Measurements from ENCODE around the gene CDYL.

Gene CDYL

DNA sequence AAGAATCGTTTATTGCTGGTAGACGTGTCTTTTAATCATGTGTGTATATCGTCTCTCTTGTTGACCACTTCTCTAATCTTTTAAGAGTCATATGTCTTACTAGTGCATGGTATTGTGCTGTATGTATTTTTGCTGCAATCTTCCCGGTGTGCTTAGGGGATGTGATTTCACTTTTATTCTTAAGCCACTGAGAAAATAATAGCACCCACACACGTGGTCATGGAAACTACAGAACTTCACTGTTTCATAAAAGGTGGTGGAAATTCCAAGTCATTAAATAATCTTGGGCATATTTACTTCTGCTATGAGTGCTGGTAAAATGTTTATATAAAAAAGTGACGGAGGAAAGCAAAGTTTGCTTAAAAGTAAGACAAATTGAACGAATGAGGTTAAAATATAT is 3.0 kb upstream of the CDYL start:
- H3K9ac ChIP-seq (ENCODE audit: low read length) = no peak overlapping the region
- no peaks in the 10 kb centered on the region for H3K9me2 ChIP-seq (ENCODE audit: low read depth, low read length)

DNA sequence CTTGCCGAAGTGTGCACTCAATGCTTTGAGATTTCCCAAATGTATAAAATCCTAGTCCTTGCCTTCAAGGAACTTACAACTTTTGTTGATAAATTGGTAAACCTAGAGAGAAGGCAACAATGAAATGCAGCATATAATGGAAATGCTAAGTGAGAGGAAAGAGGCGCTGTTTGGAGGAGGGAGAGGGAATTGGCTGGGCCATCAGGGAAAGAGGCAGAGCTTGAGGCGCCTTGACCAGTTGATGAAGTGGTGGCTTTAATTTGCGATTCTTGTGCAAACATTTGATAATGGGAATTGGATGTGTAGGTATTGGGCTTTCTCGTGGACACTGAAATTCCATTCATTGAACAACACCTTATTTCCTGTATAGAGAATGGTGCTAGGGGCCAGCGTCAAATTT is 1.9 kb upstream of the CDYL start:
- Histone ChIP-seq H3K9me3 (ENCODE audit: low read length) (peaks cover 10% of the 10 kb centered on the region), H2AFZ (ENCODE audit: low read length) (no peak overlapping the region), H4K20me1 (ENCODE audit: insufficient read depth, low read length) (no peaks in the 10 kb centered on the region), H3K27me3 (ENCODE audit: insufficient read depth, low read length) (peaks cover 6% of the 10 kb centered on the region; the same call in 1 of the 2 replicates), H3K36me3 (ENCODE audit: insufficient read depth, low read length) (peaks cover 11% of the 10 kb centered on the region; the same call in 1 of the 2 replicates), H3K27ac (ENCODE audit: low read depth, low read length, poor library complexity, severe bottlenecking) (no peak overlapping the region), H3K9me2 (ENCODE audit: low read depth, low read length) (no peaks in the 10 kb centered on the region), H3K4me2 (ENCODE audit: low read length) (no peak overlapping the region), H3K79me2 (ENCODE audit: insufficient read depth, low read length) (no peaks in the 10 kb centered on the region), H3K9ac (ENCODE audit: low read length) (no peak overlapping the region), H3F3A (ENCODE audit: insufficient read depth, low read length) (no peaks in the 10 kb centered on the region), H3K4me1 (ENCODE audit: insufficient read depth, low read length, severe bottlenecking) (peaks cover 10% of the 10 kb centered on the region), H3K4me3 (ENCODE audit: low read depth, low read length, poor library complexity, severe bottlenecking) (no peak overlapping the region)
- no peak for TF ChIP-seq EZH2 (IDR thresholded peaks at IDR 0.05; ENCODE audit: borderline replicate concordance, low read length)
- TF ChIP-seq, protein P1, sequence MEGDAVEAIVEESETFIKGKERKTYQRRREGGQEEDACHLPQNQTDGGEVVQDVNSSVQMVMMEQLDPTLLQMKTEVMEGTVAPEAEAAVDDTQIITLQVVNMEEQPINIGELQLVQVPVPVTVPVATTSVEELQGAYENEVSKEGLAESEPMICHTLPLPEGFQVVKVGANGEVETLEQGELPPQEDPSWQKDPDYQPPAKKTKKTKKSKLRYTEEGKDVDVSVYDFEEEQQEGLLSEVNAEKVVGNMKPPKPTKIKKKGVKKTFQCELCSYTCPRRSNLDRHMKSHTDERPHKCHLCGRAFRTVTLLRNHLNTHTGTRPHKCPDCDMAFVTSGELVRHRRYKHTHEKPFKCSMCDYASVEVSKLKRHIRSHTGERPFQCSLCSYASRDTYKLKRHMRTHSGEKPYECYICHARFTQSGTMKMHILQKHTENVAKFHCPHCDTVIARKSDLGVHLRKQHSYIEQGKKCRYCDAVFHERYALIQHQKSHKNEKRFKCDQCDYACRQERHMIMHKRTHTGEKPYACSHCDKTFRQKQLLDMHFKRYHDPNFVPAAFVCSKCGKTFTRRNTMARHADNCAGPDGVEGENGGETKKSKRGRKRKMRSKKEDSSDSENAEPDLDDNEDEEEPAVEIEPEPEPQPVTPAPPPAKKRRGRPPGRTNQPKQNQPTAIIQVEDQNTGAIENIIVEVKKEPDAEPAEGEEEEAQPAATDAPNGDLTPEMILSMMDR (IDR thresholded peaks at IDR 0.05; ENCODE audit: low read length) = no peak

More for the DNA sequence above, 3.0 kb upstream of the CDYL start:
- Histone ChIP-seq H3K9me3 (ENCODE audit: low read length) (peaks cover 2% of the 10 kb centered on the region), H3K36me3 (ENCODE audit: insufficient read depth, low read length) (peaks cover 2% of the 10 kb centered on the region; the same call in 1 of the 2 replicates), H3K4me1 (ENCODE audit: insufficient read depth, low read length, severe bottlenecking) (peaks cover 10% of the 10 kb centered on the region), H3K79me2 (ENCODE audit: insufficient read depth, low read length) (no peaks in the 10 kb centered on the region), H3K4me2 (ENCODE audit: low read length) (no peak overlapping the region), H3K27ac (ENCODE audit: low read depth, low read length, poor library complexity, severe bottlenecking) (no peak overlapping the region), H3K27me3 (ENCODE audit: insufficient read depth, low read length) (peaks cover 2% of the 10 kb centered on the region; the same call in 1 of the 2 replicates), H2AFZ (ENCODE audit: low read length) (no peak overlapping the region), H4K20me1 (ENCODE audit: insufficient read depth, low read length) (no peaks in the 10 kb centered on the region), H3K4me3 (ENCODE audit: low read depth, low read length, poor library complexity, severe bottlenecking) (no peak overlapping the region), H3F3A (ENCODE audit: insufficient read depth, low read length) (no peaks in the 10 kb centered on the region)
- TF ChIP-seq, protein P1 (IDR thresholded peaks at IDR 0.05; ENCODE audit: low read length) = no peak
- TF ChIP-seq EZH2 (IDR thresholded peaks at IDR 0.05; ENCODE audit: borderline replicate concordance, low read length) = no peak

DNA sequence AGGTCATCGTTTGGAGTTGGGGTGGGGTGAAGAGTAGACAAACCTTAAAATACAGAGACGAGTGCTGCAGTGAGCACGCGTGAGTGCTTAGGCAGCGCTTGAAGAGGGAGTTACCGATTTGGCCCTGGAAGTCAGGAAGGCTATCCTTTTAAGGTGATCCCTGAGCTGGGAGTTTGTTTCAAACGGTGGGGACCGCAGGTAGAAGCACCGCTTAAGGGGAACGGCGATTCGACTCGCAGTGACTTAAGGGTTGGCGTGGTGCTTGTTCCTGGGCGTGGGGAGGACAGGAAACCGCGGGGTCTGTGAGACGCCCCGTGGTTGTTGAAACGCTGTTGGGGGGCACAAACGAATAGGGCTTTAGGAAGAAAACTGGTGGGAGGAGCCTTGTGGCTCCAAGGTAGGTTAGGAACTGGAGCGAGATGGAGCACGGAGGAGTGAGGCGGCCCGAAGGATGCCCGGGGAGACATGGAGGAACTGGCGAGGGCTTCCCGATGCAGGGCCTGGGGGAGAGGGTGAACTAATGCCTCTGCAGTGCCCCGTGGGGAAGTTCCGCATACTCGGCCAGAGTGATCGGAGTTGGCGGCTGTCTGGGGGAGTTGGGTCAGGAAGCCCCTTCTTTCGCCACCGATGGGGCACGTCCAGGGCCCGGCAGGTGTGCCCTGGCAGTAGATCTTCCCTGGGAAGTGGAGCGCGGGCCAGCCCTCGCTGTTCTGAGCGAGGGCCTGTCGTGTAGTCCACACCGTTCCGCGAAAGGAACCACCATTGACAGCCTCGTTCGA is 1.3 kb upstream of the CDYL start:
- H3K4me2 ChIP-seq (ENCODE audit: low read length) = no peak overlapping the region
- H3K4me3 ChIP-seq (ENCODE audit: low read depth, low read length, poor library complexity, severe bottlenecking) = no peak overlapping the region
- H3K9ac ChIP-seq (ENCODE audit: low read length) = no peak overlapping the region
- H3K27me3 ChIP-seq (ENCODE audit: insufficient read depth, low read length) = peaks cover 6% of the 10 kb centered on the region; the same call in 1 of the 2 replicates
- no peaks in the 10 kb centered on the region for H3F3A ChIP-seq (ENCODE audit: insufficient read depth, low read length)
- no peak overlapping the region for H3K27ac ChIP-seq (ENCODE audit: low read depth, low read length, poor library complexity, severe bottlenecking)
- no peak for TF ChIP-seq EZH2 (IDR thresholded peaks at IDR 0.05; ENCODE audit: borderline replicate concordance, low read length)
- TF ChIP-seq, protein P1 (IDR thresholded peaks at IDR 0.05; ENCODE audit: low read length) = no peak
- H3K79me2 ChIP-seq (ENCODE audit: insufficient read depth, low read length) = no peaks in the 10 kb centered on the region
- H3K4me1 ChIP-seq (ENCODE audit: insufficient read depth, low read length, severe bottlenecking) = peaks cover 10% of the 10 kb centered on the region
- peaks cover 11% of the 10 kb centered on the region; the same call in 1 of the 2 replicates for H3K36me3 ChIP-seq (ENCODE audit: insufficient read depth, low read length)
- H2AFZ ChIP-seq (ENCODE audit: low read length) = no peak overlapping the region
- no peaks in the 10 kb centered on the region for H4K20me1 ChIP-seq (ENCODE audit: insufficient read depth, low read length)
- H3K9me2 ChIP-seq (ENCODE audit: low read depth, low read length) = no peaks in the 10 kb centered on the region
- H3K9me3 ChIP-seq (ENCODE audit: low read length) = peaks cover 10% of the 10 kb centered on the region
